IPS-18c (cell line): ENCODE data around the gene SYNJ2.

Experiments used
- H3K4me3 ChIP-seq: 2 replicates; pipeline ENCODE4 v1.7.0; 2013; ENCODE audit warnings: low read depth, mild to moderate bottlenecking, low read length, moderate library complexity; ENCODE audit not compliant: insufficient read depth
- H3K9me3 ChIP-seq: one replicate; pipeline ENCODE4 v1.6.1; 2013; ENCODE audit warnings: mild to moderate bottlenecking, low read length, moderate library complexity; ENCODE audit not compliant: control insufficient read depth, insufficient read depth

SYNJ2 gene

GRCh38 chr6:158142789-158143188, 161.1 kb downstream of the SYNJ2 start:
- Histone ChIP-seq H3K9me3 (no peaks in the 10 kb centered on the region), H3K4me3 (no peak overlapping the region)

GRCh38 chr6:158143700-158144099, 162.0 kb downstream of the SYNJ2 start:
- no peaks in the 10 kb centered on the region for H3K9me3 ChIP-seq
- no peak overlapping the region for H3K4me3 ChIP-seq
